Endothelial cell of umbilical vein (primary cell): ENCODE data around the gene UNC93B1.
A peak's percentile ranks its signal among the peaks of the same experiment; 100 is the strongest.

ENCODE experiments used
- MYC ChIP-seq: IDR thresholded peaks from one replicate; pipeline ENCODE4 v1.6.1; 2011; ENCODE audit warnings: mild to moderate bottlenecking, low read depth, low read length
- POLR2A ChIP-seq: IDR thresholded peaks from 2 replicates; pipeline ENCODE4 v1.6.1; 2012; ENCODE audit warnings: low read depth, mild to moderate bottlenecking, control low read depth, low read length
- POLR2AphosphoS5 ChIP-seq: IDR thresholded peaks from 2 replicates; pipeline ENCODE4 v1.6.1; 2012; ENCODE audit warnings: low read depth, mild to moderate bottlenecking, control low read depth, low read length, moderate library complexity; ENCODE audit not compliant: insufficient read depth
- TF ChIP-seq, protein P1 (sequence below), 2 donors: IDR thresholded peaks; 1 replicate in 1 of 2; 2 replicates in 1 of 2; pipeline ENCODE4 v1.5.1; 2011; ENCODE audit warnings: low read length in 2 of 2, mild to moderate bottlenecking in 2 of 2, moderate library complexity in 2 of 2, control low read depth in 1 of 2, inconsistent platforms in 1 of 2, low read depth in 1 of 2; ENCODE audit not compliant: insufficient read depth in 1 of 2; ENCODE audit errors: extremely low read depth in 1 of 2

DNA sequence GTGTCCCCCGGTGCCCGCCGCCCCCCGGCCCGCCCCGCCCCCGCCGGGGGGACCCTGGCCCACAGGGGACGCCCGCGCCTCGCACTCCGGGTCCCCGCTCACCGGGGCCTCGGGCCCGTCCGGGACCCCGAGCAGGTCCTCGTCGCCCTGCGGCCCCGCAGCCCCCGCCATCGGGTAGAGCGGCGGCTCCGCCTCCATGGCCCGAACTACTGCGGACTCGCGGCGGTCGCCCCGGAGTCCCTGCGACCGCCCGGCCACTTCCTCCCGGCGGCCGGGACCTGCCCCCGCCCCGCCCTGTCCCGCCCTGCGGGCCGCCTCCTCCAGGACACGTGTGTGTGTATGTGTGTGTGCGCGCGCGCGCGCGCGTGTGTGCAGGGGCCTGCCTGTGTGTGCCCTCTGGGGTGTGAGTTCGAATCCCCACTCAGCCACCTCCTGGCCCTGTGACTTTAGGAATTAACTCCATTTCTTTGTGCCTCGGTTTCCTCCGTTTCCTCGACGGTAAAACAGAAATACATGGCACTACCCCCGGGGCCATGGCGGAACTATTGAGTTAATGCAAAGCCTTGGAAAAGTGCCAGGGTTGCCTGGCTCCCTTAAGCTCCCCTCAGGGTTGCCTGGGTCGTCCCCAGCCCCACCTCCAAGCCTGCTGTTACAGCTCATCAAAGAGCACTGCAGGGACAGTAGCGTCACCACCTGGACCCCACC, at the start of gene UNC93B1:
- no peak for TF ChIP-seq MYC
- TF ChIP-seq, protein P1, sequence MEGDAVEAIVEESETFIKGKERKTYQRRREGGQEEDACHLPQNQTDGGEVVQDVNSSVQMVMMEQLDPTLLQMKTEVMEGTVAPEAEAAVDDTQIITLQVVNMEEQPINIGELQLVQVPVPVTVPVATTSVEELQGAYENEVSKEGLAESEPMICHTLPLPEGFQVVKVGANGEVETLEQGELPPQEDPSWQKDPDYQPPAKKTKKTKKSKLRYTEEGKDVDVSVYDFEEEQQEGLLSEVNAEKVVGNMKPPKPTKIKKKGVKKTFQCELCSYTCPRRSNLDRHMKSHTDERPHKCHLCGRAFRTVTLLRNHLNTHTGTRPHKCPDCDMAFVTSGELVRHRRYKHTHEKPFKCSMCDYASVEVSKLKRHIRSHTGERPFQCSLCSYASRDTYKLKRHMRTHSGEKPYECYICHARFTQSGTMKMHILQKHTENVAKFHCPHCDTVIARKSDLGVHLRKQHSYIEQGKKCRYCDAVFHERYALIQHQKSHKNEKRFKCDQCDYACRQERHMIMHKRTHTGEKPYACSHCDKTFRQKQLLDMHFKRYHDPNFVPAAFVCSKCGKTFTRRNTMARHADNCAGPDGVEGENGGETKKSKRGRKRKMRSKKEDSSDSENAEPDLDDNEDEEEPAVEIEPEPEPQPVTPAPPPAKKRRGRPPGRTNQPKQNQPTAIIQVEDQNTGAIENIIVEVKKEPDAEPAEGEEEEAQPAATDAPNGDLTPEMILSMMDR (IDR thresholded peaks at IDR 0.05; ENCODE audit: extremely low read depth in 1 of 2, insufficient read depth in 1 of 2, low read depth in 1 of 2, low read length in 2 of 2), result no peak
- peak; percentile 53 for TF ChIP-seq POLR2A
- peak; percentile 76 for TF ChIP-seq POLR2AphosphoS5
